Glutamatergic neuron (in vitro differentiated cells): ENCODE results near the gene STX4. TPM values are rescaled to one million over a fixed set of nuclear protein-coding genes. Genes with fewer than 3 reads are reported as not detected.

ENCODE experiments used
- DNase-seq: peaks from one replicate; pipeline ENCODE4 v3.0.0; 2022
- H3K27ac Mint-ChIP-seq: one replicate; pipeline ENCODE4 v1.8.0; 2020; ENCODE audit warnings: mild to moderate bottlenecking, mixed read lengths, inconsistent platforms; ENCODE audit not compliant: unreplicated experiment
- H3K27me3 Mint-ChIP-seq: one replicate; pipeline ENCODE4 v1.8.0; 2020; ENCODE audit warnings: mild to moderate bottlenecking, moderate library complexity, mixed read lengths, inconsistent platforms; ENCODE audit not compliant: unreplicated experiment
- H3K36me3 Mint-ChIP-seq: one replicate; pipeline ENCODE4 v1.8.0; 2020; ENCODE audit warnings: mild to moderate bottlenecking, mixed read lengths, inconsistent platforms; ENCODE audit not compliant: unreplicated experiment
- H3K4me1 Mint-ChIP-seq: one replicate; pipeline ENCODE4 v1.8.0; 2020; ENCODE audit warnings: mild to moderate bottlenecking, low read depth, mixed read lengths, inconsistent platforms; ENCODE audit not compliant: unreplicated experiment
- H3K4me3 Mint-ChIP-seq: one replicate; pipeline ENCODE4 v1.8.0; 2020; ENCODE audit warnings: mild to moderate bottlenecking, mixed read lengths, inconsistent platforms; ENCODE audit not compliant: unreplicated experiment
- H3K9me3 Mint-ChIP-seq: one replicate; pipeline ENCODE4 v1.8.0; 2020; ENCODE audit warnings: mild to moderate bottlenecking, moderate library complexity, mixed read lengths, inconsistent platforms; ENCODE audit not compliant: unreplicated experiment
- total RNA-seq: library from RNA; stranded (reverse); fragmentation: NEBNext Ultra II Directional; extraction: Animal tissue kit (Norgen Biotek cat#: 25700); gene quantifications from one replicate; pipeline ENCODE4 v1.2.1, GENCODE V29; 2021; ENCODE audit not compliant: unreplicated experiment
- TF ChIP-seq, protein P1 (sequence below): fragments of 200-600 bp; sonication (generic); IDR thresholded peaks from one replicate; pipeline ENCODE4 v1.5.0; 2021; ENCODE audit not compliant: partially characterized antibody, unreplicated experiment

Gene STX4
- total RNA-seq, 1 donor from 2014 or later = 23.4 TPM

DNA sequence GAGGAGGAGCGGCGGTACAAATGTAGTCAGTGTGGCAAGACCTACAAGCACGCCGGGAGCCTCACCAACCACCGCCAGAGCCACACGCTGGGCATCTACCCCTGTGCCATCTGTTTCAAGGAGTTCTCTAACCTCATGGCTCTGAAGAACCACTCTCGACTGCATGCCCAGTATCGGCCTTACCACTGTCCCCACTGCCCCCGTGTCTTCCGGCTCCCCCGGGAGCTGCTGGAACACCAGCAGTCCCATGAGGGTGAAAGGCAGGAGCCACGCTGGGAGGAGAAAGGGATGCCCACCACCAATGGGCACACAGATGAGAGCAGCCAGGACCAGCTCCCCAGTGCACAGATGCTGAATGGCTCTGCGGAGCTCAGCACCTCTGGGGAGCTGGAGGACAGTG lies 43.7 kb downstream of the STX4 start:
- Mint-ChIP-seq H3K9me3 (peaks cover 15% of the 10 kb centered on the region), H3K36me3 (no peaks in the 10 kb centered on the region), H3K4me3 (no peak overlapping the region), H3K27me3 (peaks cover 2% of the 10 kb centered on the region), H3K4me1 (peaks cover 7% of the 10 kb centered on the region), H3K27ac (no peak overlapping the region)
- TF ChIP-seq, protein P1, sequence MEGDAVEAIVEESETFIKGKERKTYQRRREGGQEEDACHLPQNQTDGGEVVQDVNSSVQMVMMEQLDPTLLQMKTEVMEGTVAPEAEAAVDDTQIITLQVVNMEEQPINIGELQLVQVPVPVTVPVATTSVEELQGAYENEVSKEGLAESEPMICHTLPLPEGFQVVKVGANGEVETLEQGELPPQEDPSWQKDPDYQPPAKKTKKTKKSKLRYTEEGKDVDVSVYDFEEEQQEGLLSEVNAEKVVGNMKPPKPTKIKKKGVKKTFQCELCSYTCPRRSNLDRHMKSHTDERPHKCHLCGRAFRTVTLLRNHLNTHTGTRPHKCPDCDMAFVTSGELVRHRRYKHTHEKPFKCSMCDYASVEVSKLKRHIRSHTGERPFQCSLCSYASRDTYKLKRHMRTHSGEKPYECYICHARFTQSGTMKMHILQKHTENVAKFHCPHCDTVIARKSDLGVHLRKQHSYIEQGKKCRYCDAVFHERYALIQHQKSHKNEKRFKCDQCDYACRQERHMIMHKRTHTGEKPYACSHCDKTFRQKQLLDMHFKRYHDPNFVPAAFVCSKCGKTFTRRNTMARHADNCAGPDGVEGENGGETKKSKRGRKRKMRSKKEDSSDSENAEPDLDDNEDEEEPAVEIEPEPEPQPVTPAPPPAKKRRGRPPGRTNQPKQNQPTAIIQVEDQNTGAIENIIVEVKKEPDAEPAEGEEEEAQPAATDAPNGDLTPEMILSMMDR = no peak
- DNase-seq = no peak

GRCh38 chr16:31077592-31078396 lies 44.4 kb downstream of the STX4 start:
- Mint-ChIP-seq H3K4me3 (no peak overlapping the region), H3K36me3 (no peaks in the 10 kb centered on the region), H3K9me3 (peaks cover 12% of the 10 kb centered on the region), H3K4me1 (peaks cover 7% of the 10 kb centered on the region), H3K27ac (no peak overlapping the region), H3K27me3 (peaks cover 4% of the 10 kb centered on the region)
- TF ChIP-seq, protein P1 = peak; percentile 15
- DNase-seq = no peak

DNA sequence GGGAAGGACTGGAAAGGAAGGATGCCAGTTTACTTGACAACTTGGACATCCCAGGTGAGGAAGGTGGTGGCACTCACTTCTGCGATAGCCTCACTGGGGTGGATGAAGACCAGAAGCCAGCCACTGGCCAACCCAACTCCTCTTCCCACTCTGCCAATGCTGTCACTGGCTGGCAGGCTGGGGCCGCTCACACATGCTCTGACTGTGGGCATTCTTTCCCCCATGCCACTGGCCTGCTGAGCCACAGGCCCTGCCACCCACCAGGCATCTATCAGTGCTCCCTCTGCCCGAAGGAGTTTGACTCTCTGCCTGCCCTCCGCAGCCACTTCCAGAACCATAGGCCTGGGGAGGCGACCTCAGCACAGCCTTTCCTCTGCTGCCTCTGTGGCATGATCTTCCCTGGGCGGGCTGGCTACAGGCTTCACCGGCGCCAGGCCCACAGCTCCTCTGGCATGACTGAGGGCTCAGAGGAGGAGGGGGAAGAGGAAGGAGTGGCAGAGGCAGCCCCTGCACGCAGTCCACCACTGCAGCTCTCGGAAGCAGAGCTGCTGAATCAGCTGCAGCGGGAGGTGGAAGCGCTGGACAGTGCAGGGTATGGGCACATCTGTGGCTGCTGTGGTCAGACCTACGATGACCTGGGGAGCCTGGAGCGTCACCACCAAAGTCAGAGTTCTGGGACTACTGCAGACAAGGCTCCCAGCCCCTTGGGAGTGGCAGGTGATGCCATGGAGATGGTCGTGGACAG lies 45.4 kb downstream of the STX4 start:
- H3K27ac Mint-ChIP-seq = no peak overlapping the region
- no peak for DNase-seq
- H3K27me3 Mint-ChIP-seq = peaks cover 2% of the 10 kb centered on the region
- H3K36me3 Mint-ChIP-seq = no peaks in the 10 kb centered on the region
- TF ChIP-seq, protein P1 = no peak
- H3K4me1 Mint-ChIP-seq = peaks cover 9% of the 10 kb centered on the region
- no peak overlapping the region for H3K4me3 Mint-ChIP-seq
- H3K9me3 Mint-ChIP-seq = peaks cover 12% of the 10 kb centered on the region

- Mint-ChIP-seq H3K4me1 (peaks cover 9% of the 10 kb centered on the region), H3K4me3 (no peak overlapping the region), H3K27me3 (peaks cover 2% of the 10 kb centered on the region), H3K27ac (no peak overlapping the region), H3K9me3 (peaks cover 12% of the 10 kb centered on the region), H3K36me3 (no peaks in the 10 kb centered on the region)
- DNase-seq = no peak
- TF ChIP-seq, protein P1 = no peak
Observed at GRCh38 chr16:31079342-31079944, 46.1 kb downstream of the STX4 start.
